ENCODE data around the gene CDK4.

- no peak for TF ChIP-seq MAX (IDR thresholded peaks at IDR 0.05)
- no peak for TF ChIP-seq CTCF (IDR thresholded peaks at IDR 0.05; ENCODE audit: low read depth, low read length, missing input control)
- TF ChIP-seq RAD21 (IDR thresholded peaks at IDR 0.05): no peak
- no peak for TF ChIP-seq YY1 (IDR thresholded peaks at IDR 0.05)
- TF ChIP-seq TAF1 (conservative IDR thresholded peaks at IDR 0.05): no peak
- no peak for TF ChIP-seq JUND (IDR thresholded peaks at IDR 0.05)
- no peak for TF ChIP-seq GABPA (IDR thresholded peaks at IDR 0.05 in 1 of 2, conservative IDR thresholded peaks at IDR 0.05 in 1 of 2)
- no peak for TF ChIP-seq REST (IDR thresholded peaks at IDR 0.05)
These were observed 34.1 kb downstream of the CDK4 start for GRCh38 chr12:57717846-57718640.
